Body of pancreas (tissue), 4 donors: ENCODE results near the gene SH3TC1.

Source experiments
- CTCF ChIP-seq, 7 experiments: fragments of 450-650 bp in 4 of 7; fragments of 200-600 bp in 3 of 7; sonication (generic) in 3 of 7; IDR thresholded peaks; one replicate each; pipeline ENCODE4 v1.5.1; 2016 to 2019; ENCODE audit warnings: antibody characterized with exemption in 7 of 7
- POLR2A ChIP-seq, 3 donors: fragments of 450-650 bp; IDR thresholded peaks; one replicate each; pipeline ENCODE4 v1.6.1; 2016; ENCODE audit warnings: antibody characterized with exemption in 3 of 3, mild to moderate bottlenecking in 2 of 3

DNA sequence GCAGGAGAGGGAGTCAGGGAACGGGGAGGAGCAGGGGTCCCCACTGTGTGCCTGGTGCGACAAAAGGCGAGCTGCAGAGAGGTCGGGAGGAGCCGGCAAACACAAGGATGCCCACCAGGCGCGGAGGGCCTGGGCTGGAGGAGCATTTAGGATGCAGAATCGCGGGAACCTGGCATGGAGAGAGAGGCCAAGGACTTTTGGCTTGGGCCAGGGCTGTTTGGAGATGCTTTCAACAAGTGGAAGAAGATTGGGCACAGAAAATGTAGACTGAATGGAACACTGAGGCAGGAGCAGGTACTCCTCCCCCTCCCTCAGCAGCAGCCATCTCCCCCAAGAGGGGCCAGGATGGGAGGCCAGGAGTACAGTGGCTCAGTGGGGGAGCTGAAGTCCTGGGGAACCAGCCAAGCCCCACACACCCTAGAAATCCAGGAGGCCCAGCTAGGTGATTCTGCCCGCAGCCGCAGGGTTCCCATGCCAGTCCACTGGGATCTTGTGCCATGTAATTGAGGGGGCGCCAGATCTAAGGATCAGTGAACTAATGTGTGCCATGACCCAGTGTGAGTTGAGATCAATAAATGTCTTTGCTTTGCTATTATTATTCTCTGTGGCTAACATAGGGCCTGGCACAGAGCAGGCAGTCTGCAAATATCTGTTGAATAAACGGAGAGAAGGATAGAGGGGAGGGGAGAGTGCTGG lies 39.4 kb upstream of the SH3TC1 start:
- TF ChIP-seq CTCF (IDR thresholded peaks at IDR 0.05) (no peak), POLR2A (IDR thresholded peaks at IDR 0.05) (no peak)
